Fibroblast of lung (primary cell): ENCODE results near the gene ARHGEF16. TPM values are rescaled to one million over a fixed set of nuclear protein-coding genes. Genes with fewer than 3 reads are reported as not detected.

Experiments
- DNase-seq, 2 donors: peaks; one replicate each; pipeline versions ENCODE4 v3.0.0 to v3.0.0-alpha.2; 2010; ENCODE audit warnings: low read depth in 2 of 2
- H2AFZ ChIP-seq: 2 replicates; pipeline ENCODE4 v1.5.1; 2012; ENCODE audit warnings: low read length, control low read depth, inconsistent platforms
- H3K27ac ChIP-seq: 2 replicates; pipeline ENCODE4 v1.5.1; 2011; ENCODE audit warnings: low read length, control low read depth; ENCODE audit not compliant: insufficient read depth
- H3K27me3 ChIP-seq: 2 replicates; pipeline ENCODE4 v1.5.1; 2011; ENCODE audit warnings: mild to moderate bottlenecking, low read length; ENCODE audit not compliant: control insufficient read depth, insufficient read depth
- H3K36me3 ChIP-seq: 2 replicates; pipeline ENCODE4 v1.5.1; 2011; ENCODE audit warnings: low read length; ENCODE audit not compliant: control insufficient read depth, insufficient read depth
- H3K4me1 ChIP-seq: 2 replicates; pipeline ENCODE4 v1.5.1; 2011; ENCODE audit warnings: low read length; ENCODE audit not compliant: control insufficient read depth, insufficient read depth; ENCODE audit errors: extremely low read depth
- H3K4me2 ChIP-seq: 2 replicates; pipeline ENCODE4 v1.5.1; 2011; ENCODE audit warnings: low read length, control low read depth; ENCODE audit not compliant: insufficient read depth; ENCODE audit errors: extremely low read depth
- H3K4me3 ChIP-seq, 4 experiments: fragments of 200-600 bp in 1 of 4; sonication (generic) in 1 of 4; replicated peaks in 1 of 4; 2 replicates each; pipeline ENCODE4 v1.5.1; 2011 to 2016; ENCODE audit warnings: low read length in 4 of 4, low read depth in 3 of 4, mild to moderate bottlenecking in 3 of 4, control low read depth in 2 of 4, inconsistent platforms in 1 of 4, mixed read lengths in 1 of 4; ENCODE audit not compliant: insufficient read depth in 1 of 4; ENCODE audit errors: control extremely low read depth in 1 of 4
- H3K79me2 ChIP-seq: 2 replicates; pipeline ENCODE4 v1.5.1; 2012; ENCODE audit warnings: mild to moderate bottlenecking, low read length, inconsistent platforms; ENCODE audit not compliant: control insufficient read depth, insufficient read depth
- H3K9ac ChIP-seq: 2 replicates; pipeline ENCODE4 v1.5.1; 2011; ENCODE audit warnings: mild to moderate bottlenecking, low read length, control low read depth; ENCODE audit not compliant: insufficient read depth
- H3K9me3 ChIP-seq: 2 replicates; pipeline ENCODE4 v1.5.1; 2012; ENCODE audit warnings: low read depth, low read length; ENCODE audit not compliant: control insufficient read depth, insufficient read depth
- H4K20me1 ChIP-seq: 2 replicates; pipeline ENCODE4 v1.5.1; 2011; ENCODE audit warnings: low read length; ENCODE audit not compliant: control insufficient read depth, insufficient read depth; ENCODE audit errors: extremely low read depth
- CTCF ChIP-seq, 2 donors: IDR thresholded peaks in 1 of 2; conservative IDR thresholded peaks in 1 of 2; 1 replicate in 1 of 2; 2 replicates in 1 of 2; pipeline ENCODE4 v1.5.1; 2011 to 2012; ENCODE audit warnings: low read length in 2 of 2, control low read depth in 1 of 2, inconsistent platforms in 1 of 2, low read depth in 1 of 2, mild to moderate bottlenecking in 1 of 2
- EZH2 ChIP-seq: IDR thresholded peaks from 2 replicates; pipeline ENCODE4 v1.5.1; 2012; ENCODE audit warnings: low read length, control low read depth, mild to moderate bottlenecking; ENCODE audit errors: missing control alignments
- polyA plus RNA-seq, 2 donors: library from polyadenylated mRNA; depleted of rRNA in 1 of 2; stranded (reverse) in 1 of 2; unstranded in 1 of 2; fragments of >200 nt; gene quantifications; 2 replicates each; pipeline ENCODE4 v1.2.1, GENCODE V29; 2011 to 2012; ENCODE audit warnings: missing spikeins in 1 of 2
- total RNA-seq: library from RNA; depleted of rRNA; stranded (reverse); fragments of >200 nt; gene quantifications from 2 replicates; pipeline ENCODE4 v1.2.1, GENCODE V29; 2014

ARHGEF16 gene
- total and polyA plus RNA-seq, 2 donors (not counting 1 experiment from before 2014, with no cell fraction given): 0.02 to 0.17 TPM

- H3K4me3 ChIP-seq: no peak overlapping the region
- no peak for TF ChIP-seq EZH2
- no peak for TF ChIP-seq CTCF (conservative IDR thresholded peaks at IDR 0.05 in 1 of 2, IDR thresholded peaks at IDR 0.05 in 1 of 2; ENCODE audit: low read depth in 1 of 2, low read length in 2 of 2)
- no peaks in the 10 kb centered on the region for H3K9me3 ChIP-seq
- H3K36me3 ChIP-seq: no peaks in the 10 kb centered on the region
- H3K4me1 ChIP-seq: no peaks in the 10 kb centered on the region
- no peaks in the 10 kb centered on the region for H3K27me3 ChIP-seq
- no peak overlapping the region for H3K9ac ChIP-seq
- no peak overlapping the region for H3K27ac ChIP-seq
- H3K4me2 ChIP-seq: no peak overlapping the region
- no peak overlapping the region for H2AFZ ChIP-seq
- H3K79me2 ChIP-seq: no peaks in the 10 kb centered on the region
- no peak for DNase-seq
- no peaks in the 10 kb centered on the region for H4K20me1 ChIP-seq
Observed at GRCh38 chr1:3516481-3516869, 62.0 kb downstream of the ARHGEF16 start.

GRCh38 chr1:3516911-3517675, 62.6 kb downstream of the ARHGEF16 start:
- Histone ChIP-seq H3K9ac (no peak overlapping the region), H3K4me1 (no peaks in the 10 kb centered on the region), H2AFZ (no peak overlapping the region), H3K27me3 (no peaks in the 10 kb centered on the region), H3K9me3 (no peaks in the 10 kb centered on the region), H3K79me2 (no peaks in the 10 kb centered on the region), H3K4me2 (no peak overlapping the region), H3K27ac (no peak overlapping the region), H3K4me3 (no peak overlapping the region), H4K20me1 (no peaks in the 10 kb centered on the region), H3K36me3 (no peaks in the 10 kb centered on the region)
- no peak for TF ChIP-seq EZH2
- TF ChIP-seq CTCF (conservative IDR thresholded peaks at IDR 0.05 in 1 of 2, IDR thresholded peaks at IDR 0.05 in 1 of 2; ENCODE audit: low read depth in 1 of 2, low read length in 2 of 2): no peak
- DNase-seq: no peak

DNA sequence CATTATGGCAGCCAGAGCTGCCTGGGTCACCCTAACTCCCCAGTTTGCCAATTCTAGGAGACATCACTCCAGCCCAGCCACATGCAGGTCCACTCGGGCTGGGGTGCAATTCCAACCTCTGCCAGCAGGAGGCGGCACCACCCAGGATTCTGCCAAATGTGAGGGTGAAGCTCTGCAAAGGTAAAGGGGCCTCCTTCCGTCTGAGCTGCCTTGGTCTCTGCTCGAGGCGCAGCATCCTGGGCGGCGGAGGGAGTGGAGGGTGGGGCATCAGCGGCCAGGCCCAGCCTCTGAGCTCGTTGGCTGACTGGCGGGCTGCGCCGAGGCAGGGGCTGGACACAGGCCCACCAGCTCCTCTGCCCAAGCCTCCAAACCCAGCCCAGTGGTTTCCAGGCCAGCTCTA, 63.8 kb downstream of the ARHGEF16 start:
- DNase-seq: no peak
- Histone ChIP-seq H3K27me3 (no peaks in the 10 kb centered on the region), H3K9ac (no peak overlapping the region), H3K27ac (no peak overlapping the region), H3K9me3 (no peaks in the 10 kb centered on the region), H3K4me2 (no peak overlapping the region), H3K4me1 (no peaks in the 10 kb centered on the region), H2AFZ (no peak overlapping the region), H3K4me3 (no peak overlapping the region), H3K79me2 (no peaks in the 10 kb centered on the region), H3K36me3 (no peaks in the 10 kb centered on the region), H4K20me1 (no peaks in the 10 kb centered on the region)
- peak; percentile 41 to 77 for TF ChIP-seq CTCF (conservative IDR thresholded peaks at IDR 0.05 in 1 of 2, IDR thresholded peaks at IDR 0.05 in 1 of 2; ENCODE audit: low read depth in 1 of 2, low read length in 2 of 2)
- no peak for TF ChIP-seq EZH2
